Endodermal cell (in vitro differentiated cells): Measurements from ENCODE around the gene TRIM9. TPM values are rescaled to one million over a fixed set of nuclear protein-coding genes. Genes with fewer than 3 reads are reported as not detected.

Experiments
- DNase-seq: peaks from one replicate; pipeline ENCODE4 v3.0.0-alpha.2; 2017
- H3K27ac ChIP-seq: 2 replicates; pipeline ENCODE4 v1.5.1; 2013; ENCODE audit warnings: mild to moderate bottlenecking, low read depth, low read length, moderate library complexity
- H3K27me3 ChIP-seq: 2 replicates; pipeline ENCODE4 v1.6.1; 2013; ENCODE audit warnings: mild to moderate bottlenecking, low read length, moderate library complexity; ENCODE audit not compliant: insufficient read depth, control insufficient read depth, poor library complexity, severe bottlenecking
- H3K36me3 ChIP-seq: 2 replicates; pipeline ENCODE4 v1.7.0; 2013; ENCODE audit warnings: mild to moderate bottlenecking, low read length, moderate library complexity; ENCODE audit not compliant: control insufficient read depth, insufficient read depth
- H3K4me1 ChIP-seq: one replicate; pipeline ENCODE4 v1.7.0; 2013; ENCODE audit warnings: low read length; ENCODE audit not compliant: control insufficient read depth, insufficient read depth
- H3K4me3 ChIP-seq: 2 replicates; pipeline ENCODE4 v1.5.1; 2013; ENCODE audit warnings: mild to moderate bottlenecking, low read length, moderate library complexity
- H3K9ac ChIP-seq: 2 replicates; pipeline ENCODE4 v1.6.1; 2013; ENCODE audit warnings: mild to moderate bottlenecking, low read length, moderate library complexity; ENCODE audit not compliant: poor library complexity, severe bottlenecking; ENCODE audit errors: extremely low read depth
- H3K9me3 ChIP-seq: 2 replicates; pipeline ENCODE4 v1.6.1; 2013; ENCODE audit warnings: mild to moderate bottlenecking, low read length, moderate library complexity; ENCODE audit not compliant: control insufficient read depth
- H3K27ac Mint-ChIP-seq: 2 replicates; pipeline ENCODE4 v1.8.0; 2020; ENCODE audit warnings: mixed read lengths
- H3K27me3 Mint-ChIP-seq: 2 replicates; pipeline ENCODE4 v1.8.0; 2021; ENCODE audit warnings: mild to moderate bottlenecking, mixed read lengths; ENCODE audit not compliant: insufficient read depth
- H3K36me3 Mint-ChIP-seq: 2 replicates; pipeline ENCODE4 v1.8.0; 2020; ENCODE audit warnings: low read depth, mixed read lengths
- H3K4me1 Mint-ChIP-seq: 2 replicates; pipeline ENCODE4 v1.8.0; 2020; ENCODE audit warnings: mixed read lengths
- H3K4me3 Mint-ChIP-seq: 2 replicates; pipeline ENCODE4 v1.8.0; 2020; ENCODE audit warnings: mild to moderate bottlenecking, moderate library complexity, mixed read lengths
- H3K9me3 Mint-ChIP-seq: 2 replicates; pipeline ENCODE4 v1.8.0; 2020; ENCODE audit warnings: mild to moderate bottlenecking, mixed read lengths
- WGBS, 2 experiments: methylation state at CpG; one replicate each; pipeline versions ENCODE4 v1.1.5 to v1.1.7; 2013; ENCODE audit warnings: missing lambda C conversion rate in 2 of 2, mixed read lengths in 1 of 2; ENCODE audit not compliant: insufficient coverage in 1 of 2, insufficient read length in 1 of 2; 5-methylcytosine and 5-hydroxymethylcytosine counted together
- total RNA-seq, 2 donors: library from RNA; stranded (reverse); fragmentation: NEBNext Ultra II Directional in 1 of 2; extraction: Animal tissue kit (Norgen Biotek cat#: 25700) in 1 of 2; gene quantifications; 2 replicates in 1 of 2; 3 replicates in 1 of 2; pipeline ENCODE4 v1.2.1, GENCODE V29; 2021
- TF ChIP-seq, protein P1 (sequence below): fragments of 200-600 bp; sonication (generic); conservative IDR thresholded peaks from 2 replicates; pipeline ENCODE4 v1.5.0; 2021; ENCODE audit warnings: antibody characterized with exemption, mild to moderate bottlenecking

The TRIM9 gene
- total RNA-seq, 2 donors from 2014 or later = 0.81 to 0.82 TPM

DNA sequence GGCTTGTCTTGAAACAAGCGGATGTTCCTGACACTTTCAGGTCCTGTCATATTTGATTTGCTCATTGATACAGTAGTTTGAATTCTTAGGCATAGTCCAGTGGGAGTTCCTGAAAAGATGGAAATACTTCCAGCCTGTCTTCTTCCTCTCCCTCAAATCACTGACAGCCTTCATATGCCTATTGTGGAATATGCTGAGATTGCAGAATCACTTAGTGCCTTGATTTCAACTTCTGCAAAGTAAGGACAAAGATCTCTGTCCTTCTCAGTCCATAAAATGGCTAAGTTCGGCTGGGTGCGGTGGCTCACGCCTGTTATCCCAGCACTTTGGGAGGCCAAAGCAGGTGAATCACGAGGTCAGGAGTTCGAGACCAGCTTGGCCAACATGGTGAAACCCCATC is 143.9 kb downstream of the TRIM9 start:
- 89 to 96% methylated on average over 6 of the region's 6 CpGs for WGBS, 2 experiments
- Mint-ChIP-seq H3K4me3 (no peak overlapping the region), H3K27ac (no peak overlapping the region), H3K36me3 (no peaks in the 10 kb centered on the region), H3K9me3 (peaks cover 9% of the 10 kb centered on the region), H3K27me3 (peaks cover 3% of the 10 kb centered on the region), H3K4me1 (peaks cover 3% of the 10 kb centered on the region)
- no peak overlapping the region for H3K27ac ChIP-seq
- TF ChIP-seq, protein P1, sequence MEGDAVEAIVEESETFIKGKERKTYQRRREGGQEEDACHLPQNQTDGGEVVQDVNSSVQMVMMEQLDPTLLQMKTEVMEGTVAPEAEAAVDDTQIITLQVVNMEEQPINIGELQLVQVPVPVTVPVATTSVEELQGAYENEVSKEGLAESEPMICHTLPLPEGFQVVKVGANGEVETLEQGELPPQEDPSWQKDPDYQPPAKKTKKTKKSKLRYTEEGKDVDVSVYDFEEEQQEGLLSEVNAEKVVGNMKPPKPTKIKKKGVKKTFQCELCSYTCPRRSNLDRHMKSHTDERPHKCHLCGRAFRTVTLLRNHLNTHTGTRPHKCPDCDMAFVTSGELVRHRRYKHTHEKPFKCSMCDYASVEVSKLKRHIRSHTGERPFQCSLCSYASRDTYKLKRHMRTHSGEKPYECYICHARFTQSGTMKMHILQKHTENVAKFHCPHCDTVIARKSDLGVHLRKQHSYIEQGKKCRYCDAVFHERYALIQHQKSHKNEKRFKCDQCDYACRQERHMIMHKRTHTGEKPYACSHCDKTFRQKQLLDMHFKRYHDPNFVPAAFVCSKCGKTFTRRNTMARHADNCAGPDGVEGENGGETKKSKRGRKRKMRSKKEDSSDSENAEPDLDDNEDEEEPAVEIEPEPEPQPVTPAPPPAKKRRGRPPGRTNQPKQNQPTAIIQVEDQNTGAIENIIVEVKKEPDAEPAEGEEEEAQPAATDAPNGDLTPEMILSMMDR = no peak
- no peaks in the 10 kb centered on the region for H3K36me3 ChIP-seq
- H3K27me3 ChIP-seq = no peaks in the 10 kb centered on the region
- H3K9me3 ChIP-seq = no peaks in the 10 kb centered on the region
- no peak overlapping the region for H3K4me3 ChIP-seq
- no peak for DNase-seq
- no peak overlapping the region for H3K9ac ChIP-seq
- H3K4me1 ChIP-seq = no peaks in the 10 kb centered on the region

DNA sequence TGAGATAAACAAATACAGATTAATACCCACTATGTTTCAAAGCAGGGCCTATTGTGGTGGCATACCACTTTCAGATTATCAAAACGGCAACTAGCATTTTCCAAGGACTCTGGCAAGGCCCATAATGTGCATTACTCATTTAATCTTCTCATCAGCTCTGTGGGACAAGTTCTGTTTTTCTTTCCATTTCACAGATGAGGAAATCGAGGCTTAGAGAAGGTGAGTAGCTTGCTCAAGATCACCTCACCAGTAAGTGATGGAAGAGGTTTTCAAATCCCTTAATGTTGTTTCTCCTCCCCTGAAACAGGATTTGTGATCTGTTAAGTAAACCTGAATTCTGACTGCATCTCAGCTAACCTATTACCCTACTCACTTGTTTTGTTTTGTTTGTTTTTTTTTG is 146.7 kb downstream of the TRIM9 start:
- peaks cover 7% of the 10 kb centered on the region for H3K27me3 ChIP-seq
- H3K27ac ChIP-seq = no peak overlapping the region
- H3K9ac ChIP-seq = no peak overlapping the region
- no peaks in the 10 kb centered on the region for H3K36me3 Mint-ChIP-seq
- no peaks in the 10 kb centered on the region for H3K9me3 ChIP-seq
- H3K4me3 ChIP-seq = no peak overlapping the region
- TF ChIP-seq, protein P1 = no peak
- H3K27ac Mint-ChIP-seq = no peak overlapping the region
- H3K4me1 ChIP-seq = no peaks in the 10 kb centered on the region
- no peak for DNase-seq
- H3K36me3 ChIP-seq = no peaks in the 10 kb centered on the region
- WGBS, 2 experiments = 56 to 64% methylated on average over 1 to 2 of the region's 2 CpGs
- H3K4me1 Mint-ChIP-seq = peaks cover under 1% of the 10 kb centered on the region
- H3K9me3 Mint-ChIP-seq = peaks cover 9% of the 10 kb centered on the region
- no peak overlapping the region for H3K4me3 Mint-ChIP-seq
- peaks cover 5% of the 10 kb centered on the region for H3K27me3 Mint-ChIP-seq

DNA sequence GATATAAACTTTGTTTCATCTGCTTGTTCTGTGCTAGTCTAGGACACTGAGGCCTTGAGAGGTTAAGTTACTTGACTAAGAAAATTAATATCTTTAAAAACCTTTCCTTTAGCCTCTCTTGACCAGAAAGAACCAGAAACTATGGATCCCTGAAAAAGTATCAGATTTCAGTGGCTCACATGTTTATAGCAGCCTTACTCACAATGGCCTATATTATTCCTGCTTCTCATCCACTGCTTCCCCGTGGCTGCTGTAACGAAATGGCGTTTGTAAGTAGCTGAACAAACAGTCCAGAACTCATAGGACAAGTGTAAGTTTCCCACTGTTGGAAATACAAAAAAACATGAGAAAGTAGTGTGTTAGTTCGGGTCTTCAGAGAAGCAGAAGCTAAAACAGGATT is 147.5 kb downstream of the TRIM9 start:
- Mint-ChIP-seq H3K4me3 (no peak overlapping the region), H3K27ac (no peak overlapping the region), H3K36me3 (no peaks in the 10 kb centered on the region), H3K4me1 (peaks cover 3% of the 10 kb centered on the region), H3K9me3 (peaks cover 9% of the 10 kb centered on the region), H3K27me3 (peaks cover 5% of the 10 kb centered on the region)
- no peak for DNase-seq
- peaks cover 7% of the 10 kb centered on the region for H3K27me3 ChIP-seq
- WGBS, 2 experiments = 72 to 78% methylated on average over 4 of the region's 4 CpGs
- H3K9me3 ChIP-seq = no peaks in the 10 kb centered on the region
- H3K9ac ChIP-seq = no peak overlapping the region
- TF ChIP-seq, protein P1 = no peak
- no peaks in the 10 kb centered on the region for H3K36me3 ChIP-seq
- H3K4me3 ChIP-seq = no peak overlapping the region
- H3K27ac ChIP-seq = peak overlapping the region; percentile 29
- no peaks in the 10 kb centered on the region for H3K4me1 ChIP-seq
